HG02884 (cell line): ENCODE measurements around the gene RAB23.
A peak's percentile ranks its signal among the peaks of the same experiment; 100 is the strongest.
"Not testable (repeated sequence)": the region's sequence is repeated elsewhere in the genome, so short reads cannot be mapped to it uniquely, and the experiment has no call there.

Source experiments
- ATAC-seq: cut with Tn5 transposase; IDR thresholded peaks from one replicate; pipeline ENCODE4 v1.9.1; 2021; ENCODE audit warnings: mild to moderate bottlenecking, moderate library complexity; ENCODE audit not compliant: unreplicated experiment

Gene RAB23

DNA sequence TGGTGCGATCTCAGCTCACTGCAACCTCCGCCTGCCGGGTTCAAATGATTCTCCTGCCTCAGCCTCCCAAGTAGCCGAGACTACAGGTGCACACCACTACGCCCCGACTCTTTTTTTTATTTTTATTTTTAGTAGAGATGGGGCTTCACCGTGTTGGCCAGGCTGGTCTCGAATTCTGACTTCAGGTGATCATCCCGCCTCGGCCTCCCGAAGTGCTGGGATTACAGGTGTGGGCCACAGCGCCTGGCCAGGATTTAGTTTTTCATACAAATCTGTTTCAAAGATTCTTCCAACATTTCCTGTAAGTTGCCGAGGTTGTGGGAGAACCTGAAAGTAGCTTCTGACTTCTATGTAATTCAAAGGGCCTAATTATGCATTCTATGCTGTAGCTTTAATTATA lies 21.4 kb upstream of the RAB23 start:
- ATAC-seq: not testable (repeated sequence)

DNA sequence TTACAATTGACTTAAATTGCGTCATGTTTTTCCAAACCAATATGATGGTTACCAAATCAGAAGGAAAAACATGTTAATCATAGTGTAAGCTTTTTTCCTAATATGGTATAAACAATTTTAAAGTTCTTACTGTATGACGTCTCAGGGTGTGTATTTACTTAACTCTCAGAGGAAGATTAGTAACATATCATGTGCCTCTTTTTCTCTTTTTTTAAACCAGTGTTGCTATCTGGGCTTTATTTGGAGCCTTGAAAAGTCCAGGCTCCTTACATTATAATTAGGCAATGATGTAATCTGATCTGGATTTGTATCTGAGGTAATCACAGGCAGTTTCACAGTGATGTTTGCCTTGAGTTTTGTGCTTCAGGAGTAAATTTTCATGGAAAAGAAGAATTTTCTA lies 20.4 kb upstream of the RAB23 start:
- ATAC-seq: no peak

DNA sequence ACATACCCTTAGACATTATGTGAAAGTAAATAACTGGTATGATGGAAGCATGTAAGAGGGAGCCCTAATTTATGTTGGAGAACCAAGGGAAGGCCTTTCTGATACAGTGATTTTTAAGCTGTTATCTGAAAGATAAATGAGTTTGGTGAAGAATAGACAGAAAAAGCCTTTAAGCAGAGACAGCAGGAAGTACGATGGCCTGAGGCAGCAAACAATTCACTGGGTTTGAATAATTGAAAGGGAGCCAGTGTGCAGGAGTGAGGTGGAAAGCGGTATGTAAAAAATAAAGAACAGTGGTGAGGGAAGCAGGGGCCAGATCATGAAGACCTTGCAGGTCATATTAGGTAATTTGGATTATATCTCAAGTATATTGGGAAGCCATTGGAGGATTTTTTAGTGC lies 4.1 kb upstream of the RAB23 start:
- ATAC-seq: no peak

DNA sequence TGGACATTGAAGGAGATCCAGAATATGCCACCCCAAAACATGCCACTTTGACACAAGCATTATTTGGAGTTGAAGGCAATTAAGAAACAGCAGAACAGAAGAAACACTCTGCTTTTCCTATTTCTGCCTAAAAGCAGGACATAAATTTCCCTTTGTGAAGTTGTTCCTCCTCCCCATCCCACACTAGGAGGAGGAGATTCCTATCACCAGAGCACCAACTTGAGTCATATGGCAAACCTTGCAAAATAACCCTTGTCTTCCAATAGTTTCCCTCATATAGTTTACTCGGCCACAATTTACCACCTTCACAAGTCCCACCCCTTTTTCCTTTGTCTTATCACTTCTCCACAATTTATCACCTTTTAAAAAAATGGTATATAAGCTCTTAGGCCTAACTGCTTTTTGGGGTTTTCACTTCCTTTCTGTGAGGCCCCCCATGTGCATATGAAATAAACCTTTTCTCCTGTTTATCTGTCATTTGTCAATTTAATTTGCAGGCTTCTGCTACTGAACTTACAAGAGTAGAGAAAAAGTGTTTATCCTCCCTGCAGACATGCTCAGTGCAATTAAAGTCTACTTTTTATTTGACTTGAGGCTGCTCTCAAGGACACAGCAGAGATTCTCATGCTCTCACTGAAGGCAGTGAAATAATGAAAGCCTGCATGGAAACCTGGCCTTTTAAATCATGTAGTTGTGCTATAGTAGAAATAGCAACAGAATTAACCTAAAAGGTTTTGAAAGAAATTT lies 2.8 kb upstream of the RAB23 start:
- ATAC-seq: no peak

DNA sequence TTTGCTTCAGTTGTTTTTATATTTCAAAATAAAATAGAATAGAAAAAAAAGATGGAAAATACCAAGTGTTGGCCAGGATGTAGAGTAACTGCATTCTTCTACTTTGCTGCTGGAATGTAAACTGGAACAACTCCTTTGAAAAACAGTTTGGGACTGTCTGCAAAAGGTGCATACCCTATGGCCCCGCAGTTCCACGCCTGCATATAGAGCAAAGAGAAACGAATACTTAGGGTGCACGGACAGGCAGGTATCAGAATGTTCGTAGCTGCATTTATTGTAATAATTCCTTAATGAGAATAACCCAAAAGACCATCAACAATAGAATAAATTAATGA lies 603 bp upstream of the RAB23 start:
- no peak for ATAC-seq

DNA sequence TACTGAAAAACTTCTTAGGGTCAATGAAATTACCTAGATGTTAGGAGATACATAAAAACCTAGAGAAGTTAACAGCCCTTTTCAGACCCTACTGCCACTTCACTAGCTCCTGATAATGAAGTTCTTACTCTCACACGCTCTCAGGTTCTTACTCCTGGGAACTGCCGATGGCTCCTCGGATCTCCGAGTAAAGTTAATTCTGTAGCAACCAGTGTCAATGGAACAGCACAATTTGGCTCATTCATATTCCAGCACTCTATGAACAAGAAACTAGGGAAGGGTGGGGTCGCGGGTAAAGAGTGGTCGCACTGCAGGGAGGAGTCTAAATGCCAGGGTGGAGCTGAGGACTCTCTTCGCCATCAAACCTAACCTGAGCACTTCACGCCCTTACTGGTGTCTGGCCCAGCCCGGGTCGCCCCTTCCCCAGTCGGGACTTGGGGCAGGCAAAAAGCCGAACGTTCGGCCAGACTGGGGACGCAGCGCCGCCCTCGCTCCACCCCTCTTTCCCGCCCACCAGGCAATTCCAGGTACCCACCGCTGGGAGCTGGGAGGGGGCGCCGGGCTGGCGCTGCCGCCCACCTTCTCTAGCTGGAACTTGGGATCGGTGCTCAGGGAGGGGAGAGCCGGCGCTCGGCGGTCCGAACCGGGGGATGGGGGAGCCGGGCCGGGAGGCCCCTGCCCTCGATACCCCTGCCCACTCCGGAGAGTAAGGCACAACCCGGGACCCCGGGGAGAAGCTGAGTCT lies 744 bp downstream of the RAB23 start:
- peak; percentile 70 for ATAC-seq

DNA sequence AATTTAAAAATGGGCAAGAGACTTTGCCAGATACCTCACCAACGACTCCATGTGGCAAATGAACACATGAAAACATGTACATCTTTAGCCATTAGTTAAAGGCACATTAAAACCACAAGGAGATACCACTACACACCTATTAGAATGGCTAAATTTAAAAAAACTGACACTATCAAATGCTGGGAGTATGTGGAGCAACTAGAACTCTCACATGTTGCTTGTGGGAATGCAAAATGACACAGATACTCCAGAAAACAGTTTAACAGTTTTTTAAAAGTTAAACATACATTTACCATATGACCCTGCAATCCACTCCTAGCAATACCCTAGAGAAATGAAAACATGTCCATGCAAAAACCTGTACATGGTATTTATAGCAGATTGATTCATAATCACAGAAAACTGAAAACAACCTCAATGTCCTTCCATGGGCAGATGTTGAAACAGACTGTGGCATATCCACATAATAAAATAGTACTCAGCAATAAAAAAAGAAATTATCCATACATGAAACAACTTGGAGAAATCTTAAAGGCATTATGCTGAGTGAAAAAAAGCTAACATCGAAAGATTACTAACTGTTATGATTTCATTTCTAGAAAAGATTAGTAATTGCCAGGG lies 1.9 kb downstream of the RAB23 start:
- no peak for ATAC-seq

DNA sequence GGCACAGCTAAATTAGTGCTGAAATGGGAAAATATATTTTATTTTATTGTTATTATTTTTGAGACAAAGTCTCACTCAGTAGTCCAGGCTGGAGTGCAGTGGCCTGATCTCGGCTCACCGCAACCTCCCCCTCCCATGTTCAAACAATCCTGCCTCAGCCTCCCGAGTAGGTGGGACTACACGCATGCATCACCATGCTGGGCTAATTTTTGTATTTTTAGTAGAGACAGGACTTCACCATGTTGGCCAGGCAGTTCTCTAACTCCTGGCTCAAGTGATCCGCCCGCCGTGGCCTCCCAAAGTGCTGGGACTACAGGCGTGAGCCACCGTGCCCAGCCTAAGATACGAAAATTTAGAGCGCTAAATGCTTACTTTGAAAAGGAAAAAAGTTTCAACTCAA lies 4.8 kb downstream of the RAB23 start:
- no peak for ATAC-seq

DNA sequence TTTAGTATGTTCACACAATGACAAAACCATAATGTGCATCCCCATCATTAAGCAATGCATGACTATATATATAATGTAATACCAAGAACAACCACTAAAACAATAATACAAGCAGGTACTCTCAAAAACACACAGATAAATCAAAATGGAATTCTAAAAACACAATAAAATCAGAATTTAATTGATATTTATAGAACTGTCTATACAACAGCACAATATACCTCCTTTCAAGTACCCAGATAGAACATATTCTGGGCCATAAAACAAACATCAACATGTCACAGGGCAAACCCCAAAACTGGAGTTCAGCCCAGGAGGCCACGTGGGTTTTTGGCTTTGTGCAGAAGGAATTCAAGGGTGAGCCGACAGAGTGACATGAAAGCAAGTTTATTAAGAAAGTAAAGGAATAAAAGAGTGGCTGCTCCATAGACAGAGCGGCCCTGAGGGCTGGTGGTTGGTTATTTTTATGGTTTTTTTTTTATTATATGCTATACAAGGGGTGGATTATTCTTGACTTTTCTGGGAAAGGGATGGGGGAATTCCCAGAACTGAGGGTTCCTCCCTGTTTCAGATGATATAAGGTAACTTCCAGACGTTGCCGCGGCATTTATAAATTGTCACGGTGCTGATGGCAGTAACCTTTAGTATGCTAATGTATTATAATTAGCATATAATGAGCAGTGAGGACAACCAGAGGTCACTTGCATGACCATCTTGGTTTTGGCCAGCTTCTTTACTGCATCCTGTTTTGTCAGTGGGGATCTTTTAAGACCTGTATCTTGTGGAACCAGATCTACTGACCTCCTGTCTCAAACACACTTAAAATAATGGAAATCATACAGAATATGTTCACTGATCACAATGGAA lies 5.6 kb downstream of the RAB23 start:
- no peak for ATAC-seq

DNA sequence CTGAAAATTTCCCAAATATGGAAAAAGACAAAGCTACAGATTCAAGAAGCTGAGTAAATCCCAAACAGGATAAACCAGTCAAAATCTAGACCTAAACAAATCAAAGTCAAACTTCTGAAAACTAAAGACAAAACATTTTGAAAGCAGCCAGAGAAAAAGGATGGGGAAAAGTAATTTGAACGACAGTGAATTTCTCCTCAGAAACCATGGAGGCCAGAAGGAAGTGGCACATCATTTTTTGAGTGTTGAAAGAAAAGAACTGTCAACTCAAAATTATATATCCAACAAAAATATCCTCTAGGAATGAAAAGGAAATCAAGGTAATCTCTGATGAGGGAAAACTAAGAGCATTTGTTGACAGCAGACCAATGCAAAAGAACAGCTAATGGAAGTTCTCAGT lies 6.8 kb downstream of the RAB23 start:
- no peak for ATAC-seq

DNA sequence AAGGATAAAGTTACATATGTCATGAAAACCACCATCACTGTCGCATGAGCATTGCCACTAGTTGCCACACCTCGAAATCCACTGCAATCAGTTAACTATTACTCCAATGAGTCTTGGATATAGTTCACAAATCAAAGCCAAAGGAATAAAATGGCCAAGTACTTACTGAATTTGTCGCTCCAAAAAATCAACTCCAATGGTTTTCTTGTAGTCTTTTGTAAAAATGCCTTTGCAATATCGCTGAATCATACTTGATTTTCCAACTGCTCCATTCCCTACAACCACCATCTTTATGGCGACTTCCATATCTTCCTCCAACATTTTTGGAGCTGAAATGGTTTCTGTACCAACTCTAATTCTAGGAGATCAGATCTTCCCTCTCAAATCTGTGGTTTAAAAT lies 12.0 kb downstream of the RAB23 start:
- no peak for ATAC-seq

DNA sequence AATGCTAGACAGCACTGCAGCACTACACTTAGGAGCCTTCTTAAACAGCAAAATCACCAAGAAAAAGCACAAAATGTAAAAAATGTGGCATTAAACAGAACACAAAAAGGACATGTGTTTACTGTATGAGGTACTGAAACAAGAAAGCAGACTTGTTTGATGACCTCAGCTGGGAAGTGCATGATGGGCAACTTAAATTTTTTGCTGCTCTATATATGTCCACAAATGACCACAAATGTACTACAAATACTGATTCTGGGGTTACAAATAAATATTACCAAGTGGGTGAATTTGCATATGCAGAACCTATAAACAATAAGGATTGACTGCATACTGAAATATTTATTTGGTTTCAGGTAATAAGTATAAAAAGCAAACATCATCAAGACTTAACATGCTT lies 13.1 kb downstream of the RAB23 start:
- ATAC-seq: no peak

DNA sequence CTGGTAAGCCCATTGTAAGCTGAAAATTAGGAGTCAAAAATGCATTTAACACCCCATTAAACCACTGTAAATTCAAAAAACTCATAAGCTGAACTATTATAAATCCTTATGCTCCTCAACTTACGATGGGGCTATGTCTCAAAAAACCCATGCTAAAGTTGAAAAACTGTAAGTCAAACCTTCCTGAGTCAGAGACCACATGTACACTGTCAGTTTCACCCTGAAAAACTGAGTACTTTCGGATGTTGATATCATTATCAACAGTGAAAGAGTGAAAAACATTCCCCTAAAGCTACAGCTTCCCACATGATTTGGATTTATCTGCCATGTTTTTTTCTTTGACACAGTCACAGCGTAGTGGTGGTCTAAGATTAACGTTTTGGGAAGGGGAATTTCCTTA lies 14.2 kb downstream of the RAB23 start:
- no peak for ATAC-seq

DNA sequence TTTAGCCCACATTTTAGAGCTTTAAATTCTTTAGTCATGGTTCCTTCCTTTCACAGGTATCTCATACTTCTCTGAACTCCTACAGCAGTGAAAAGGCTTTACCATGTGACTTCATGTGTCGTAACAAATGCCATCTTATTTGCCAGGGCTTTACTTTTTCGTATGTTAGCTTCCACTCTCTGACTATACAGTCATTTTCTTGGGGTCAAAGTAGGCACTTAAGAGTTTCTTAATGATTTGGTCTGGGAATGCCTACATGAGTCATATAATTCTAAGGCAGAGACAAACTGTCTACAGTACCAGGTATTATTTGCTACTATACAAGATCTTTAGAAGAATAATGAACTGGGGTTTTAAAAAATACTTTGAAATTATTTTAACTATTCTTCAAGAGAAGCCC lies 15.0 kb downstream of the RAB23 start:
- no peak for ATAC-seq

DNA sequence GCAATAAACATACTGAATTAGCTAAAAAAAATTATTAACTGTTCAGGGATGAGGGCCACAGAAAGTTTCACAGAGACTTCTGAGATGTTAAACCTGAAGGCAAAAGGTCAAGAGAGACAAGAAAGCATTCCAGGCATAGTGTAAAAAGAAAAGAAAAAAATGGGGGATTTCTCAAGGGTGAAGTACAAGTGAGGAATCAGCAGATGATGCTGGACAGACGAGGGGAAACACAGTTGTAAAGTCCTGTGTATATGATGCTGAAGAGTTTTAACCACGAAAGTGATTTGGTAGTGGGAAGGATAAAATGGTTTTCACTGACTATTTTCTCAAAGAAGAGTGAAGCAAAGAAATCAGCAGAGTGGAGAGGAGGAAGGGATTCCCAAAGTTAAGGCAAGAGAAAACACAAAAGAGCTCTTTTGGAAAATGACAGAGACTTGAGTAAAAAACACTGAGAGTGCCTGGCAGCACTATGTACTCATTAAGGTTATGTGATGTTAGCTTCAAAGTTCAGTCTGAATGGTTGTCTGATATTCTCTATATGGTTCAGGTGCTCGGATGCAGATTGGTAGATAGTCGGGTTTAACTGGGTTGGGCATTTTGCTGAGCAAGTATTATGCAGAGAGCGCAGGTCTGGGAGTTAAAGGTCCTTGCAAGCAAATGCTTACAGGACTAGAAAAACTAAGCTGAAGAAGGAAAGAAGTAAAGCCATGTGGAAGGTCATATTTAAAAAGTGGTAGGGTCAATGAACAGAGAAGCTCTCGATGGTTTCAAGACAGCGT lies 16.4 kb downstream of the RAB23 start:
- no peak for ATAC-seq

DNA sequence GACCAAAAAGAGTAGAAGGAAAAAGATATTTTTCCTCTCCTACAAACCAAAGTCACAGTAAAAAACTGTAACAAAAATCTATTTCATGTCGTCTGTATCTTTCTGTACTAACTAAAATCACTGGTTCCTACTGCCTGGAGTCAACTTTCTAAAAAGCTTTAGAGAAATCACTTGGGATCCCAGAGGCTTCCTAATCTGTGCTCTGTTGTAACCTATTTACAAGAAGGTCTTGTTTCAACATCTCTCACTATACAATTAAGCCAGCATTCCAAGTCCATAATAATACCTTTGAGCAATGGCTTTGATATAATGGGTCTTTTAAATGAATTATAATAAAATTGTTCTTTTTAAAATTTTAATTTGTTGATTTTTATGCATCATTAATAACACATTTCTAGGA lies 20.4 kb downstream of the RAB23 start:
- no peak for ATAC-seq

DNA sequence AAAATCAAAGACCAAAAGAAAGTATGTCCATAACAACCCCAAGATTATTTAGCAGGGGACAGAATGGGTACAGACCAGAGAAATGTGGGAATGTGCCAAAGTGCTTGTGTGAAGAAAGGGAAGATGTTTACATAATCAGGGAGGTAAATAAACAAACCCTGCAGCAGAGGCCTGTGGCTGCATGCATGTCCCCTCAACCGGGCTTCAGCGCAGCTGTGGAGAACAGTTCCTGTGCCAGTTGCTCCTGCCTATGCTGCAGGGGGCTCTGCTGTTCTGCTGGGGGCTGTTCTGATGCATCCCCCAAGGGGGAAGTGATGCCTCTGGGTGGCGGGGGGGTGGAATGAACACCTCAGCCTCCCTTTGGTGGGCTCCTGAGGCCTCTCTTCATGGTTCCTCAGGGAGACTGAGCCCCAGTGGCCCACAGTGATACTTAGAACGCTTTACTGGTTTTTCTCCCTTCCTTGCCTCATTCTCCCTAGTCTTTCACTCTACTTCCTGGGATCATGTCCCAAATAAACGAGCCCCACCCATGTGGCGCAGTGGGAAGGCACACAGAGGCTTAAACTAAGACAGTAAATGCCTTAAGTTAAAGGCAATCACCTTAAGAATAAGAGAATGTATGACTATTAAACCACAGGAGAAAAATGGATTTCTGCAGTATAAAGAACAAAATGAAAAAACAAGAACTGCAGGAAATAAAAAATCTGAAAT lies 23.0 kb downstream of the RAB23 start:
- no peak for ATAC-seq

DNA sequence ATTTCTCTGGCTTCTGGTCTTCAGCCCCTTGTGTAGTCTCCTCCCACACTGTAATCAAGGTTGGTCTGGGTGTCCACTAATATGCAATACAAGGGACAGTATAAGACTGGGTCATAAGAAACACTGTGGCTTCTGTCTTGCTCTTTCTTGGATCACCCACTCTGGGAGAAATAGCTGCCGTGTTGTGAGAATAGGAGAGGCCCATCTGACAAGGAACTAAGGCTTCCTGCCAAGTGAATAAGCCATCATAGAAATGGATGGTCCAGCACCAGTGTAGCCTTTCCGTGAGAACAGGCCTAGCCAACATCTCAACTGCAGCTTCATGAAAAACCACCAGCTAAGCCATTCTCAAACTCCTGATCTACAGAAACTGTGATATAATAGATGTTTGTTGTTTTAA lies 26.6 kb downstream of the RAB23 start:
- ATAC-seq: no peak

DNA sequence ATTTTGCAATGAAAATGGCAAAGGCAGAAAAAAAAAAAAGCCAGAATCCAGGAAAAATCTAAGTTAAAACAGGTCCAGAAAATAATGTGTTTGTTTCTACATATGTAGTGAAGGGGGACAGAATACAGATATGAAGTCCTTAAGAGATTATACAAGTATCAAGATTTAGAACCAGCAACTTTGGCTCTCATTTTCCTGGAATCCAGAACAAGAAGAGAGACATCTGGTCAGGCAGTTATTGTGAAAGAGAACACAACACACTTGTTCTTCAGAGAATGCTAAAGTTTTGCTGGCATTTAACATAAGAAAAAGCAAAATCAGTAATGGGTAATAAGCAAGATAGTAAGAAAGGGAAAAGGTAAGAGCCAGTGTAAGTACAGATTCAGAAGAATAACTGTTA lies 28.9 kb downstream of the RAB23 start:
- ATAC-seq: no peak

DNA sequence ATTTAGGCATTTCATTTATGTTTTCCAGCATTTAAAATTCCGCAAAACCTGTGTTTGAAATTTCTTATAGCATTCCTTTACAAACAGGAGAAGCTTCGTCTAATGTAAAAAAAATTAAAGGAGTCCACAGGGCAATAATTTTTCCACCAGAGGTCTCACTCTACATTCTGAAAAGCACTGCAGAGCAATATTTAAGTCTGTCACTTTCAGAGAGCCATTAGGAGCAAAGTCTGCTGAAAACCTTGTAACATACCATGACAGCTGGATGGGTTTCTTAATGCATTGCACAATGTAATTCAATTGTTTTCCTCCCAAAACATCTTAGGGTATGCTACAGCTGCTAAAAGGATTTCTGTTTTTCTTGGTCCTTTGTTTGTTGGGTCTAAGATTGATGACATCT lies 32.0 kb downstream of the RAB23 start:
- ATAC-seq: no peak
